OCI-LY1 (cell line): ENCODE data around the gene TNNT1.

Source experiments
- CTCF ChIP-seq: fragments of 200-600 bp; sonication (generic), shearing (Covaris generic); IDR thresholded peaks from 2 replicates; pipeline ENCODE4 v1.5.1; 2017; ENCODE audit warnings: mild to moderate bottlenecking, antibody characterized with exemption, low read length, moderate library complexity, mixed read lengths
- EZH2 ChIP-seq: fragments of 200-600 bp; sonication (generic), shearing (Covaris generic); IDR thresholded peaks from 2 replicates; pipeline ENCODE4 v1.8.0; 2017; ENCODE audit warnings: borderline replicate concordance, mixed run types, mild to moderate bottlenecking, antibody characterized with exemption, low read length, moderate library complexity, mixed read lengths

GRCh38 chr19:55132453-55133129 is 16.4 kb downstream of the TNNT1 start:
- TF ChIP-seq EZH2 (no peak), CTCF (peak; percentile 57)
